H1 (cell line): ENCODE results near the gene PRRG2. TPM values are rescaled to one million over a fixed set of nuclear protein-coding genes. Genes with fewer than 3 reads are reported as not detected.

Experiments
- NANOG ChIP-seq: IDR thresholded peaks from 2 replicates; pipeline ENCODE4 v1.6.1; 2011; ENCODE audit warnings: low read length, low read depth, mild to moderate bottlenecking, inconsistent platforms; ENCODE audit not compliant: insufficient read depth, poor library complexity, severe bottlenecking
- RAD21 ChIP-seq, 2 experiments: IDR thresholded peaks in 1 of 2; conservative IDR thresholded peaks in 1 of 2; 2 replicates each; pipeline ENCODE4 v1.6.1; 2011; ENCODE audit warnings: low read depth in 2 of 2, low read length in 2 of 2, improper control_type of control experiment in 1 of 2, inconsistent platforms in 1 of 2, mild to moderate bottlenecking in 1 of 2, moderate library complexity in 1 of 2
- polyA plus RNA-seq, 7 experiments: library from polyadenylated mRNA; depleted of rRNA in 3 of 7; stranded (reverse) in 5 of 7; unstranded in 2 of 7; fragments of >200 nt in 5 of 7; fragments of 200-250 nt in 2 of 7; gene quantifications; 1 replicate in 5 of 7; 2 replicates in 1 of 7; 4 replicates in 1 of 7; pipeline versions ENCODE4 v1.2.1 to v1.2.3, GENCODE V29; 2011 to 2013; ENCODE audit warnings: missing spikeins in 2 of 7, mixed read lengths in 2 of 7
- total RNA-seq: library from RNA; stranded (reverse); fragmentation: NEBNext Ultra II Directional; extraction: Animal tissue kit (Norgen Biotek cat#: 25700); gene quantifications from 2 replicates; pipeline ENCODE4 v1.2.1, GENCODE V29; 2021
- TF ChIP-seq, protein P1 (sequence below): IDR thresholded peaks from 2 replicates; pipeline ENCODE4 v1.6.1; 2012; ENCODE audit warnings: inconsistent platforms

Gene PRRG2
- total and polyA plus RNA-seq, 2 of the 8 experiments (the other 6 are each of a cell fraction or from before 2014, with no cell fraction given): 4.1 to 5.6 TPM

DNA sequence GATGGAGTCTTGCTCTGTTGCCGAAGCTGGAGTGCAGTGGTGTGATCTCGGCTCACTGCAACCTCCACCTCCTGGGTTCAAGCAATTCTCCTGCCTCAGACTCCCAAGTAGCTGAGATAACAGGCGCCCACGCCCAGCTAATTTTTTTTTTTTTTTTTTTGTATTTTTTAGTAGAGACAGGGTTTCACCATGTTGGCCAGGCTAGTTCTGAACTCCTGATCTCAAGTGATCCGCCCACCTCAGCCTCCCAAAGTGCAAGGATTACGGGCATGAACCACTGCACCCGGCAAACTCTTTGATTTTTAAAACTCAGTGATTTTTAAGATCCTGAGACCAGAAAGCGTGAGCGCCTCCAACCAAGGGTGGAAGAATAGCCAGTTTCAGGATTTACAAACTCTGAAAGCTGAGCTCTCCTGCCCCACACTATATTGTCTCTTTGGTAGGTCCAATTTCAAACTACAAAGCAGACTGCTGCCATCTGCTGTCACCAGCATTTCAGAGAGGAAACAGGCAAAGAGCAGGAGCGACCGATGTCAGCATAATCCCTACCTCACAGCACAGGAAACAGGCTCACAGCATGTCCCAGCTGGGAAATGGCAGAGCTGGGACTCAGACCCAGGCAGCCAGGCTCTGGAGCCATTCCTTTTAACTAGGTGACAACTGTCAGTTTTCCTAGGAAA, 10.0 kb upstream of the PRRG2 start (continued):
- TF ChIP-seq, protein P1, sequence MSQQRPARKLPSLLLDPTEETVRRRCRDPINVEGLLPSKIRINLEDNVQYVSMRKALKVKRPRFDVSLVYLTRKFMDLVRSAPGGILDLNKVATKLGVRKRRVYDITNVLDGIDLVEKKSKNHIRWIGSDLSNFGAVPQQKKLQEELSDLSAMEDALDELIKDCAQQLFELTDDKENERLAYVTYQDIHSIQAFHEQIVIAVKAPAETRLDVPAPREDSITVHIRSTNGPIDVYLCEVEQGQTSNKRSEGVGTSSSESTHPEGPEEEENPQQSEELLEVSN: no peak
- TF ChIP-seq RAD21 (IDR thresholded peaks at IDR 0.05 in 1 of 2, conservative IDR thresholded peaks at IDR 0.05 in 1 of 2; ENCODE audit: low read depth in 2 of 2, low read length in 2 of 2) (0 out of 4 replicates have a peak, but pooled peaks of 1 of the 2 experiments have one; percentile 10), NANOG (no peak)
